ENCODE results near the gene MOSPD2. TPM values are rescaled to one million over a fixed set of nuclear protein-coding genes. Genes with fewer than 3 reads are reported as not detected.

MOSPD2 gene
- total RNA-seq, 1 donor: 29.0 TPM

DNA sequence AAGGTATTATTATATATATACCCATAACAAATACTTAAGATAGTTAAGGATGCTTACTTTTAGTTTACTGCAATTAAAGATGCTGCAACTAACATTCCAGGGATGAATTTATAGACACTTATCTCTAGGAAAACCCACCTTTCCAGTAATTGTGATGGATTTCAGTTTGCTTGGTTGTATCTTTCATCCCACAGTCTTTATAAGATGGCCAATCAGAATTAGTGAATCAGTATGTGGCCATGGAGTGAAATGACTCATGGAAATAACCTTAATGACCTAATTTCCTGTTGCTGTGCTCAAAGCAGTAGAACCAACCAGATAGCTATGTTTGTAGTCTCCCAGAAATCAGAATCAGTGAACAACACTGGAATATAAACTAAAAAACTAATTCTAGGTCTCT, 26.4 kb downstream of the MOSPD2 start:
- no peaks in the 10 kb centered on the region for H3K79me2 ChIP-seq (ENCODE audit: insufficient read depth, low read length)
- no peaks in the 10 kb centered on the region for H4K20me1 ChIP-seq (ENCODE audit: insufficient read depth, low read length)
- H3K4me3 ChIP-seq (ENCODE audit: insufficient read depth, low read length): no peak overlapping the region
- H3K4me1 ChIP-seq (ENCODE audit: insufficient read depth, low read length): peaks cover 12% of the 10 kb centered on the region
- H3K4me2 ChIP-seq (ENCODE audit: insufficient read depth, low read length): no peak overlapping the region
- H3K27me3 ChIP-seq (ENCODE audit: insufficient read depth, low read length): no peaks in the 10 kb centered on the region
- no peaks in the 10 kb centered on the region for H3K36me3 ChIP-seq (ENCODE audit: insufficient read depth, low read length)
- H3K27ac ChIP-seq (ENCODE audit: low read depth, low read length): peak overlapping the region; percentile 21
- no peak for DNase-seq (ENCODE audit: insufficient read length, low spot score, missing footprints)
- H2AFZ ChIP-seq (ENCODE audit: low read length): no peak overlapping the region
- H3K9me3 ChIP-seq (ENCODE audit: low read depth, low read length): peaks cover 2% of the 10 kb centered on the region
- TF ChIP-seq, protein P1, sequence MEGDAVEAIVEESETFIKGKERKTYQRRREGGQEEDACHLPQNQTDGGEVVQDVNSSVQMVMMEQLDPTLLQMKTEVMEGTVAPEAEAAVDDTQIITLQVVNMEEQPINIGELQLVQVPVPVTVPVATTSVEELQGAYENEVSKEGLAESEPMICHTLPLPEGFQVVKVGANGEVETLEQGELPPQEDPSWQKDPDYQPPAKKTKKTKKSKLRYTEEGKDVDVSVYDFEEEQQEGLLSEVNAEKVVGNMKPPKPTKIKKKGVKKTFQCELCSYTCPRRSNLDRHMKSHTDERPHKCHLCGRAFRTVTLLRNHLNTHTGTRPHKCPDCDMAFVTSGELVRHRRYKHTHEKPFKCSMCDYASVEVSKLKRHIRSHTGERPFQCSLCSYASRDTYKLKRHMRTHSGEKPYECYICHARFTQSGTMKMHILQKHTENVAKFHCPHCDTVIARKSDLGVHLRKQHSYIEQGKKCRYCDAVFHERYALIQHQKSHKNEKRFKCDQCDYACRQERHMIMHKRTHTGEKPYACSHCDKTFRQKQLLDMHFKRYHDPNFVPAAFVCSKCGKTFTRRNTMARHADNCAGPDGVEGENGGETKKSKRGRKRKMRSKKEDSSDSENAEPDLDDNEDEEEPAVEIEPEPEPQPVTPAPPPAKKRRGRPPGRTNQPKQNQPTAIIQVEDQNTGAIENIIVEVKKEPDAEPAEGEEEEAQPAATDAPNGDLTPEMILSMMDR (IDR thresholded peaks at IDR 0.05; ENCODE audit: extremely low read depth, low read depth, low read length): no peak

DNA sequence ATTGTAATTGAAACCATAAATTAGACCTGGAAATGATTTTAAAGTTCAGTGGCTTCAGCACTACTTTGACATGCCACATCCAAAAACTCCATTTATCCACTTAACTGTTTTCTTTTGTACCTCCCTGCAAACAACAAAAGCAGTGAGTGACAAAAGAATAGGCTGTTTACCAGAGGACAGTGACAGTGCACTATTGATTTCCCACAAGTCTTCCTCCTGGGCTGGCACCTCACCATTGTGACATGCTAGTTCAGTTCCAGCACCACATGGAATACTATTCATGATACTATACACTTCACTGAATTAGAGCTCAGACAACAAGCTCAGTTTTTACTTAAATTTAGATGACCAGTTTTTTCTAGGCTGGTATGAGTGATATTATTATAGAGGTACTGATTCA, 29.3 kb downstream of the MOSPD2 start:
- Histone ChIP-seq H3K36me3 (ENCODE audit: insufficient read depth, low read length) (no peaks in the 10 kb centered on the region), H2AFZ (ENCODE audit: low read length) (no peak overlapping the region), H3K4me3 (ENCODE audit: insufficient read depth, low read length) (no peak overlapping the region), H3K4me1 (ENCODE audit: insufficient read depth, low read length) (peaks cover 12% of the 10 kb centered on the region), H3K79me2 (ENCODE audit: insufficient read depth, low read length) (no peaks in the 10 kb centered on the region), H4K20me1 (ENCODE audit: insufficient read depth, low read length) (no peaks in the 10 kb centered on the region), H3K27ac (ENCODE audit: low read depth, low read length) (no peak overlapping the region), H3K27me3 (ENCODE audit: insufficient read depth, low read length) (no peaks in the 10 kb centered on the region), H3K4me2 (ENCODE audit: insufficient read depth, low read length) (no peak overlapping the region), H3K9me3 (ENCODE audit: low read depth, low read length) (peaks cover 2% of the 10 kb centered on the region)
- TF ChIP-seq, protein P1 (IDR thresholded peaks at IDR 0.05; ENCODE audit: extremely low read depth, low read depth, low read length): no peak
- DNase-seq (ENCODE audit: insufficient read length, low spot score, missing footprints): no peak

DNA sequence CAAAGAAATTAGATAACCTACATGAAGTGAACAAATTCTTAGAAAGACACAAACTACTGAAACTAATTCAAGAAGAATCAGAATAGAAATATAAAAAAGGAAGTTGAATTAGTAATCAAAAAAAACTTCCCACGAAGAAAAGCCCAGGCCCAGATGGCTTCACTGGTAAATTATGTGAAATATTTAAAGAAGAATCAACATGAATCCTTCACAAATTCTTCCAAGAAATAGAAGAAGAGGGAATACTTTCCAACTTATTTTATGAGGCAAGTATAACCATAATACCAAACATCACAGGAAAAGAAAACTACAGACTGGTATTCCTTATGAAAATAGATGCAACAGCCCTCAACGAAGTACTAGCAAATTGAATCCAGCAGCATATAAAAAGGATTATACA, 30.7 kb downstream of the MOSPD2 start:
- no peaks in the 10 kb centered on the region for H3K79me2 ChIP-seq (ENCODE audit: insufficient read depth, low read length)
- no peak overlapping the region for H2AFZ ChIP-seq (ENCODE audit: low read length)
- no peak for DNase-seq (ENCODE audit: insufficient read length, low spot score, missing footprints)
- TF ChIP-seq, protein P1 (IDR thresholded peaks at IDR 0.05; ENCODE audit: extremely low read depth, low read depth, low read length): no peak
- no peak overlapping the region for H3K4me3 ChIP-seq (ENCODE audit: insufficient read depth, low read length)
- no peaks in the 10 kb centered on the region for H3K36me3 ChIP-seq (ENCODE audit: insufficient read depth, low read length)
- no peaks in the 10 kb centered on the region for H4K20me1 ChIP-seq (ENCODE audit: insufficient read depth, low read length)
- H3K4me2 ChIP-seq (ENCODE audit: insufficient read depth, low read length): no peak overlapping the region
- H3K27ac ChIP-seq (ENCODE audit: low read depth, low read length): peak overlapping the region; percentile 49
- H3K27me3 ChIP-seq (ENCODE audit: insufficient read depth, low read length): no peaks in the 10 kb centered on the region
- H3K9me3 ChIP-seq (ENCODE audit: low read depth, low read length): peaks cover 2% of the 10 kb centered on the region
- H3K4me1 ChIP-seq (ENCODE audit: insufficient read depth, low read length): peaks cover 12% of the 10 kb centered on the region

DNA sequence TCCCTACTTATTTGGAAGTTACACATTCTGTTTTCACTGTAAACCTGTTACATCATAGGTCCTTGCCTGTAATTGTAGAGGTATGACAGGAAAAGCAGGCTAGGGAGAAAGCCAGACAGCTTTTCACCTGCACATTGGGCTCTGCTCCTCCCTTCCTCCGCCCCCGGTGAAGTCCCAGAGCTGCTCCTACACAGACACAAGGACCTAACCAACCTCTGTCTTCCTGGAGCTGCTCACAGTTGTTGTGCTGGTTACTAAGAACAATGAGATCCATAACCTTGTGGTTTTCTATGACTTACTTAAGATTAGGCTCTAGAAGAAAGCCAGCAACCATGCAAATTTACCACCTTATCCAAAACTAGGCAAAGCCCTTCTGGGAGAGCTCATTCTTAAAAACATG, 40.0 kb downstream of the MOSPD2 start:
- peaks cover 14% of the 10 kb centered on the region for H3K36me3 ChIP-seq (ENCODE audit: insufficient read depth, low read length)
- no peaks in the 10 kb centered on the region for H4K20me1 ChIP-seq (ENCODE audit: insufficient read depth, low read length)
- no peak overlapping the region for H3K27ac ChIP-seq (ENCODE audit: low read depth, low read length)
- no peak overlapping the region for H3K4me3 ChIP-seq (ENCODE audit: insufficient read depth, low read length)
- no peaks in the 10 kb centered on the region for H3K79me2 ChIP-seq (ENCODE audit: insufficient read depth, low read length)
- TF ChIP-seq, protein P1 (IDR thresholded peaks at IDR 0.05; ENCODE audit: extremely low read depth, low read depth, low read length): no peak
- DNase-seq (ENCODE audit: insufficient read length, low spot score, missing footprints): no peak
- peaks cover 7% of the 10 kb centered on the region for H3K4me1 ChIP-seq (ENCODE audit: insufficient read depth, low read length)
- no peaks in the 10 kb centered on the region for H3K9me3 ChIP-seq (ENCODE audit: low read depth, low read length)
- no peak overlapping the region for H2AFZ ChIP-seq (ENCODE audit: low read length)
- no peak overlapping the region for H3K4me2 ChIP-seq (ENCODE audit: insufficient read depth, low read length)
- H3K27me3 ChIP-seq (ENCODE audit: insufficient read depth, low read length): no peaks in the 10 kb centered on the region
